ENCODE data around the gene SMAD6. TPM values are rescaled to one million over a fixed set of nuclear protein-coding genes. Genes with fewer than 3 reads are reported as not detected.

The SMAD6 gene
- total and polyA plus RNA-seq, 2 donors (not counting 1 experiment from before 2014, with no cell fraction given): 0.03 to 0.37 TPM

DNA sequence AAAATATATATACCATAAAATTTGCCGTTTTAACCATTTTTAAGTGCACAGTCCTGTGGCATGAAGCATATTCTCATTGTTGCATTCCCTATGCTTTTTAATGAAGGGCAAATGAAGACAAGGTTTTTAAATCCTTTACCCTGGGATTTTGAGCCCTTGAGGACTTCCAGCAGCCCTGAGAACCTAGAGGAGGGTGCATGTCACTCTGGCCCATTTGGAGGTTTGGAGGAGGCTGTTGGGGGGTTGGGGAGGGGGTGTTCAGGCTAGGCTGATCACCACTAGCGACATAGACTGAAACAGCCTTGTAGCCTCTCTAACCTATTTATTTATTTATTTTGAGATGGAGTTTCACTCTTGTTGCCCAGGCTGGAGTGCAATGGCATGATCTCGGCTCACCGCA, 86.0 kb downstream of the SMAD6 start:
- CTCF ChIA-PET: no interaction called here
- no peak overlapping the region for H3K4me3 Mint-ChIP-seq
- Histone ChIP-seq H3K4me3 (ENCODE audit: control extremely low read depth in 1 of 5, extremely low read depth in 1 of 5, insufficient read depth in 1 of 5, low read depth in 2 of 5, low read length in 4 of 5) (no peak overlapping the region), H3K9me3 (ENCODE audit: control extremely low read depth in 1 of 3, control insufficient read depth in 2 of 3, insufficient read depth in 1 of 3, low read length in 2 of 3) (no peaks in the 10 kb centered on the region), H3K36me3 (replicated peaks in 1 of 2; ENCODE audit: control extremely low read depth in 1 of 2, control insufficient read depth in 1 of 2, extremely low read depth in 1 of 2, insufficient read depth in 2 of 2, low read length in 1 of 2) (no peaks in the 10 kb centered on the region), H4K20me1 (ENCODE audit: control insufficient read depth, insufficient read depth, low read length, poor library complexity, severe bottlenecking) (no peaks in the 10 kb centered on the region), H3K79me2 (ENCODE audit: control insufficient read depth, insufficient read depth, low read length) (no peaks in the 10 kb centered on the region), H3K9ac (ENCODE audit: low read length) (no peak overlapping the region), H2AFZ (ENCODE audit: insufficient read depth, low read depth, low read length, poor library complexity, severe bottlenecking) (no peak overlapping the region), H3K4me1 (ENCODE audit: control insufficient read depth in 2 of 2, insufficient read depth in 2 of 2, low read length in 2 of 2) (no peaks in the 10 kb centered on the region), H3K4me2 (replicated peaks; ENCODE audit: low read depth, low read length, poor library complexity, severe bottlenecking) (no peak overlapping the region), H3K27ac (ENCODE audit: low read length in 2 of 2) (no peak overlapping the region), H3K27me3 (replicated peaks in 1 of 4; ENCODE audit: control extremely low read depth in 1 of 4, control insufficient read depth in 3 of 4, insufficient read depth in 4 of 4, low read length in 3 of 4) (no peaks in the 10 kb centered on the region)
- DNase-seq (no peak), ATAC-seq (ENCODE audit: low read depth) (no peak)
- intact Hi-C loops (cut with micrococcal nuclease): no loop called here
- POLR2A ChIA-PET: no interaction called here
- no CpG with 5 or more reads among the region's 4 CpGs for WGBS (ENCODE audit: insufficient coverage)
- no peaks in the 10 kb centered on the region for H3K4me1 Mint-ChIP-seq
- H3K27me3 Mint-ChIP-seq: peaks cover 5% of the 10 kb centered on the region
- H3K9me3 Mint-ChIP-seq (ENCODE audit: insufficient read depth): no peaks in the 10 kb centered on the region
- TF ChIP-seq, protein P1, sequence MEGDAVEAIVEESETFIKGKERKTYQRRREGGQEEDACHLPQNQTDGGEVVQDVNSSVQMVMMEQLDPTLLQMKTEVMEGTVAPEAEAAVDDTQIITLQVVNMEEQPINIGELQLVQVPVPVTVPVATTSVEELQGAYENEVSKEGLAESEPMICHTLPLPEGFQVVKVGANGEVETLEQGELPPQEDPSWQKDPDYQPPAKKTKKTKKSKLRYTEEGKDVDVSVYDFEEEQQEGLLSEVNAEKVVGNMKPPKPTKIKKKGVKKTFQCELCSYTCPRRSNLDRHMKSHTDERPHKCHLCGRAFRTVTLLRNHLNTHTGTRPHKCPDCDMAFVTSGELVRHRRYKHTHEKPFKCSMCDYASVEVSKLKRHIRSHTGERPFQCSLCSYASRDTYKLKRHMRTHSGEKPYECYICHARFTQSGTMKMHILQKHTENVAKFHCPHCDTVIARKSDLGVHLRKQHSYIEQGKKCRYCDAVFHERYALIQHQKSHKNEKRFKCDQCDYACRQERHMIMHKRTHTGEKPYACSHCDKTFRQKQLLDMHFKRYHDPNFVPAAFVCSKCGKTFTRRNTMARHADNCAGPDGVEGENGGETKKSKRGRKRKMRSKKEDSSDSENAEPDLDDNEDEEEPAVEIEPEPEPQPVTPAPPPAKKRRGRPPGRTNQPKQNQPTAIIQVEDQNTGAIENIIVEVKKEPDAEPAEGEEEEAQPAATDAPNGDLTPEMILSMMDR (IDR thresholded peaks at IDR 0.05): no peak
- no peak for TF ChIP-seq EZH2 (IDR thresholded peaks at IDR 0.05; ENCODE audit: borderline replicate concordance, insufficient read depth, low read depth, low read length, poor library complexity, severe bottlenecking)
- no peak overlapping the region for H3K27ac Mint-ChIP-seq

DNA sequence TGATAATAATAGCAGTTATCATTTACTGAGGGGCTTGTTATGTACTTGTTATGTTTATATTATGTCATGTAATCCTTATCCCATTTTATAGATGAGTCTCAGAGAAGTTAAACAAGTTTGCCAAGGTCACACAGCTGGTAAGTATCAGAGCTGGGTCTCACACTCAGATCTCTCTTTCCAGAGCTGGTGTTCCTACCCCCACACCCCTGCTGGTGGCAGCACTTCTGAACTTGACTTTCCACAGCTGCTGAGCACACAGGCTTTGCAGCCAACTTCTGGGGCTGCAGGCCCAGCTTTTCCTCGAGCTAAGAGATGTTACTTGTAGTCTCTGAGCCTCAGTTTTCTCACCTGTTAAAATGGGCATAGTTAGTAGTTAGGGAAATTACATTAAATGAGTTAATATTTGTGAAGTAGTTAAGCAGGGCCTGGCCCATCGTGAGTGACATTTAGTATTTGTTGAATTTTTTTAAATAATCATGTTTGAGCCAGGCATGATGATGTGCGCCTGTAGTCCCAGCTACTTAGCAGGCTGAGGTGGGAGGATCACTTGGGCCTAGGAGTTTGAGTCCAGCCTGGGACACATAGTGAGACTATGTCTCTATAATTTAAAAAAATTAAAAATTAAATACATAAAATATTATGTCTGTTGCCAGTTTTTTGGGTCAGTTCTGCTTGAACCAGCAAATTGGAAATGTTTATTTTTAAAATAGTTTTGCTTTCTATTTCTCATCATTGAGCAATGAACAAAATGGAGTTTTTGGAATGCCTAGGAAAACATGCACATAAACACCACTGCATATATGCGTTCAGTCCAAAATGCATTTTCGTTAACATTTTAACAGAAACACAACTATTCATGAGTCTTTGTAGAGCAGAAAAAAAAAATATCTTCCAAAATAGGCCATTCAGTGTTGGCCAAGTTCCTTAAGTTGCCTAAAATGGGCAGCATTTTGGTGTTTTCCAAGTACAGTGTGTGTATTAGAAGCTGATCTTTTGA, 87.3 kb downstream of the SMAD6 start:
- DNase-seq (peak; percentile 30), ATAC-seq (ENCODE audit: low read depth) (no peak)
- Histone ChIP-seq H3K36me3 (replicated peaks in 1 of 2; ENCODE audit: control extremely low read depth in 1 of 2, control insufficient read depth in 1 of 2, extremely low read depth in 1 of 2, insufficient read depth in 2 of 2, low read length in 1 of 2) (no peaks in the 10 kb centered on the region), H3K27me3 (replicated peaks in 1 of 4; ENCODE audit: control extremely low read depth in 1 of 4, control insufficient read depth in 3 of 4, insufficient read depth in 4 of 4, low read length in 3 of 4) (no peaks in the 10 kb centered on the region), H3K4me2 (replicated peaks; ENCODE audit: low read depth, low read length, poor library complexity, severe bottlenecking) (no peak overlapping the region), H2AFZ (ENCODE audit: insufficient read depth, low read depth, low read length, poor library complexity, severe bottlenecking) (no peak overlapping the region), H3K27ac (ENCODE audit: low read length in 2 of 2) (no peak overlapping the region), H3K9ac (ENCODE audit: low read length) (no peak overlapping the region), H3K9me3 (ENCODE audit: control extremely low read depth in 1 of 3, control insufficient read depth in 2 of 3, insufficient read depth in 1 of 3, low read length in 2 of 3) (no peaks in the 10 kb centered on the region), H3K4me1 (ENCODE audit: control insufficient read depth in 2 of 2, insufficient read depth in 2 of 2, low read length in 2 of 2) (no peaks in the 10 kb centered on the region), H4K20me1 (ENCODE audit: control insufficient read depth, insufficient read depth, low read length, poor library complexity, severe bottlenecking) (no peaks in the 10 kb centered on the region), H3K79me2 (ENCODE audit: control insufficient read depth, insufficient read depth, low read length) (no peaks in the 10 kb centered on the region), H3K4me3 (ENCODE audit: control extremely low read depth in 1 of 5, extremely low read depth in 1 of 5, insufficient read depth in 1 of 5, low read depth in 2 of 5, low read length in 4 of 5) (no peak overlapping the region)
- ChIA-PET CTCF (interaction anchor here (0.7 to 3.0 kb wide), 7 partner anchors 11 to 186 kb away, joined by 3 to 30 read pairs (median 5); no protein-coding TSS in a partner anchor), POLR2A (no interaction called here)
- Mint-ChIP-seq H3K27ac (no peak overlapping the region), H3K9me3 (ENCODE audit: insufficient read depth) (no peaks in the 10 kb centered on the region), H3K4me3 (no peak overlapping the region), H3K4me1 (no peaks in the 10 kb centered on the region), H3K27me3 (no peaks in the 10 kb centered on the region)
- 83% methylated on average over 3 of the region's 5 CpGs for WGBS (ENCODE audit: insufficient coverage)
- TF ChIP-seq, protein P1 (IDR thresholded peaks at IDR 0.05): no peak
- intact Hi-C loops (cut with micrococcal nuclease): loop anchor here (1.0 kb wide), 1 partner anchor 62 kb away; no protein-coding TSS in a partner anchor
